IPS-NIHi7 (cell line): Measurements from ENCODE around the gene CRIP1.

Source experiments
- DNase-seq: peaks from one replicate; pipeline ENCODE4 v3.0.0; 2012; ENCODE audit warnings: mixed read lengths; ENCODE audit errors: extremely low spot score

CRIP1 gene

GRCh38 chr14:105486163-105486973 lies at the start of gene CRIP1:
CRIP1 (plus strand) TSS chr14:105486886; CDS start chr14:105487260, 374 bp downstream.
- DNase-seq = no peak

- no peak for DNase-seq
These were observed 49.6 kb upstream of the CRIP1 start for GRCh38 chr14:105436891-105437722.

GRCh38 chr14:105437723-105438500 lies 48.8 kb upstream of the CRIP1 start:
- DNase-seq = no peak

GRCh38 chr14:105439179-105439578 lies 47.5 kb upstream of the CRIP1 start:
- no peak for DNase-seq

GRCh38 chr14:105439710-105440553 lies 46.8 kb upstream of the CRIP1 start:
- DNase-seq = no peak

GRCh38 chr14:105440554-105440900 lies 46.2 kb upstream of the CRIP1 start:
- no peak for DNase-seq

- no peak for DNase-seq
These were observed 45.7 kb upstream of the CRIP1 start for GRCh38 chr14:105440992-105441391.

- no peak for DNase-seq
These were observed 44.6 kb upstream of the CRIP1 start for GRCh38 chr14:105442125-105442524.

- DNase-seq = no peak
These were observed 43.9 kb upstream of the CRIP1 start for GRCh38 chr14:105442834-105443233.

GRCh38 chr14:105444859-105445258 lies 41.8 kb upstream of the CRIP1 start:
- no peak for DNase-seq

GRCh38 chr14:105445290-105445689 lies 41.4 kb upstream of the CRIP1 start:
- DNase-seq = no peak

- DNase-seq = no peak
These were observed 40.5 kb upstream of the CRIP1 start for GRCh38 chr14:105445901-105446845.

GRCh38 chr14:105446971-105447370 lies 39.7 kb upstream of the CRIP1 start:
- no peak for DNase-seq

GRCh38 chr14:105447651-105448640 lies 38.7 kb upstream of the CRIP1 start:
- DNase-seq = no peak

- DNase-seq = peak; percentile 93
These were observed 38.0 kb upstream of the CRIP1 start for GRCh38 chr14:105448706-105449111.

- DNase-seq = no peak
These were observed 37.2 kb upstream of the CRIP1 start for GRCh38 chr14:105449276-105450122.

- no peak for DNase-seq
These were observed 36.6 kb upstream of the CRIP1 start for GRCh38 chr14:105450123-105450505.
